HG03558 (cell line): ENCODE data around the gene CDH8.

Experiments used
- ATAC-seq: cut with Tn5 transposase; IDR thresholded peaks from one replicate; pipeline ENCODE4 v1.9.1; 2021; ENCODE audit warnings: moderate number of reproducible peaks; ENCODE audit not compliant: unreplicated experiment; ENCODE audit errors: extremely low read depth

Gene CDH8, protein sequence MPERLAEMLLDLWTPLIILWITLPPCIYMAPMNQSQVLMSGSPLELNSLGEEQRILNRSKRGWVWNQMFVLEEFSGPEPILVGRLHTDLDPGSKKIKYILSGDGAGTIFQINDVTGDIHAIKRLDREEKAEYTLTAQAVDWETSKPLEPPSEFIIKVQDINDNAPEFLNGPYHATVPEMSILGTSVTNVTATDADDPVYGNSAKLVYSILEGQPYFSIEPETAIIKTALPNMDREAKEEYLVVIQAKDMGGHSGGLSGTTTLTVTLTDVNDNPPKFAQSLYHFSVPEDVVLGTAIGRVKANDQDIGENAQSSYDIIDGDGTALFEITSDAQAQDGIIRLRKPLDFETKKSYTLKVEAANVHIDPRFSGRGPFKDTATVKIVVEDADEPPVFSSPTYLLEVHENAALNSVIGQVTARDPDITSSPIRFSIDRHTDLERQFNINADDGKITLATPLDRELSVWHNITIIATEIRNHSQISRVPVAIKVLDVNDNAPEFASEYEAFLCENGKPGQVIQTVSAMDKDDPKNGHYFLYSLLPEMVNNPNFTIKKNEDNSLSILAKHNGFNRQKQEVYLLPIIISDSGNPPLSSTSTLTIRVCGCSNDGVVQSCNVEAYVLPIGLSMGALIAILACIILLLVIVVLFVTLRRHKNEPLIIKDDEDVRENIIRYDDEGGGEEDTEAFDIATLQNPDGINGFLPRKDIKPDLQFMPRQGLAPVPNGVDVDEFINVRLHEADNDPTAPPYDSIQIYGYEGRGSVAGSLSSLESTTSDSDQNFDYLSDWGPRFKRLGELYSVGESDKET

DNA sequence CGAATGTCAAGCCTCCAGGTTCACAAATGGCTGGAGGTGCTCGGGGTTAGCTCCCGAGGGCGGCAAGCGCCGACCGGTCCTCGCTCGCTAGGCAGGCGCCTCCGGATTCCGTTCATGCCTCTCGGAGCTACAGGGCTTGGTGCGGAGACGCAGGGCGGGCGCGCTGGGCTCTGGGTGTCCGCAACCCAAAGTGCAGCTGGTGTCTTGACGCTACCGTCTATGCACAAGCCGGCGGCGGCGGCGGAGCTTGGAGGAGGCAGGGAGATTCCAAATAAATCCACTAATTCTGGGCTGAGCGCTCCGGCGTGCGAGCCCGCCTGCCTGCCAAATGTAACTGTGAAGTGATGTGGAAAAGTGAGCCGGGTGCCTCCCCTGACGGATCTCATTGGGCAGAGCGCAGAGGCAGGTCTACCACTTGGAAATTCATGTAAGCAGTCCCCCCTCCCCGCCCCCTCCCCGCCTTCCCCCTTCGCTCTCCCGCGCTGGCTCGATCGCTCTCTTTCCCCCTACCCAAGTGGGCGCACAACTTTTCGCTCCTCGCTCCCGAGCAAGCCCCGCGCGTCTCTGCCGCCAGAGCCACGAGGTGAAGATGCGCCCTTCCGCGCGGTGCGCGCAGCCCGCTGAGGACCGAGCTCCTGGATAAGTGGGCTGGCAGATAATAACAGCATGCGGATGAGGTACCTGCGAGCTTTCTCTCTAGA, at the start of gene CDH8:
Gene CDH8 (minus strand): TSS at position 338 of the 701 bp plus-strand sequence. CDS start 15,035 bp downstream, outside the sequence.
- ATAC-seq = no peak

DNA sequence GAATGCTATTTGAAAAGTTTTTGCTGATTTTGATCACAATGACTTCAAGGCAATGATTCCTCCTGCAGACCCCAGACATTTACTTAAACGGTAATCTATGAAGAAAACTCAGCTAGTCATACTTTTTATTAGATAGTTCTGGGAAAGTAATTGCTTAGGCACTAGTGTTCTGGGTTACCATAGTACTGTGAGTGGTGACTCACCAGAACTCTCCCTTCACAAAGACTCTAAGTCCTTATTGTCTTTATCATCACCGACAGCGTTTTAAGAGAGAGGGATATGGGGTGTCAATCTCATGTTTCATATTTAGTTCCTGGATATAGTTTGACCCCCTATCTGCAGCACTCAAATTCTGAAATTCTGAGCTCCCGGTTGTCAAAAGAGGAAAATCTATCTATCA, 43.0 kb upstream of the CDH8 start:
- no peak for ATAC-seq

DNA sequence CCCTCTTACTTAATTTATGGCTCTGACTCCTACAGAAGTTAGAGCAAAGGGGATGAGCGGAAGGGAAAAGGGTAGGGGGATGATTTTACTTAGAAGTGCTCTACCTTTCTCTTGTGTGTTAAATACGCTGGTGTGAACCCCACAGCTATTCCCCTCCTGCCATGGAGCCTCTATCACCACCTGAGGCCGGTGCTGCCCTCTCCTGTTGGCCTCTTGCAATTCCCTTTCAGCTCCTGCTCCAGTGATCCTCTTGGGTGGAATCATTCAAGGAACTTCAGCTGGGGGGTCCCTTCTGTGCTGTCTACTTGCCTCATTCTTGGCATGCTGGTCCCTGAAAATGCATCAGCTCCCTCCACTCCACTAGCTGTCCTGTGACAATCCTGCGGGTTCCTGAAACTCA, 41.8 kb upstream of the CDH8 start:
- ATAC-seq = no peak

DNA sequence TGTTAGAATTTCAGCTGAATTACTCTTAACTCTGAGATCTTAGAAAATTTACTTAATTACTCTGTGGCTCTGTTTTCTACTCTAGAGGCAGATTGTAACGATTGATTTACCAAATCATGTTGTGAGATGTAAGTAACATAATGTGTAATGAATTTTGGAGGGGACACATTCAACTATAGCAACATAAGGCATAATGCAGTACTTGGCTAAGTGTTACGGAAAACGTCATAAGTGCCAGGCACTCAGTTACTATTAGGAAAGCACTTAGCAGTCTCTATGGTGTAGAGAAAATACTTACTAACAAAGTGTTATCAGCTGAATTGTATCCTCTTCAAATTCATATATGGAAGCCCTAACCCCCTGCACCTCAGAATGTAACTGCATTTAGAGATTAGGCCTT, 40.6 kb upstream of the CDH8 start:
- no peak for ATAC-seq

DNA sequence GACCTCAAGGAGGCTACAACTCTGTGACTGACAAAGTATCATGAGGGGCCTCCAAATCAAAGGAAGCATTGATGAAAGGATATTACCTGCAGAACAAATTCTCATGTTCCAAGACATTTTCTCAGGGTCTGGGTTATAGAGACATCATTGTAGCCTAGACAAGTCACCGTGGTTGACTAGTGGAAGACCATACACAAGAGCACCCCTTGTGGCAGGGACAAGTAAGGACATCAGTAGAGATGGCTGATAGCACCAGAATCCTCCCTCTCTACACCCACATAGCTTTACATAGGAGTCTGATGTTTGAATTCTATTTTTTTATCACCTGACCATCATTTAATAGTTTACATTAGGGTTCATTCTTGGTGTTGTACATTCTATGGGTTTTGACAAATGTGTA, 32.5 kb upstream of the CDH8 start:
- no peak for ATAC-seq

DNA sequence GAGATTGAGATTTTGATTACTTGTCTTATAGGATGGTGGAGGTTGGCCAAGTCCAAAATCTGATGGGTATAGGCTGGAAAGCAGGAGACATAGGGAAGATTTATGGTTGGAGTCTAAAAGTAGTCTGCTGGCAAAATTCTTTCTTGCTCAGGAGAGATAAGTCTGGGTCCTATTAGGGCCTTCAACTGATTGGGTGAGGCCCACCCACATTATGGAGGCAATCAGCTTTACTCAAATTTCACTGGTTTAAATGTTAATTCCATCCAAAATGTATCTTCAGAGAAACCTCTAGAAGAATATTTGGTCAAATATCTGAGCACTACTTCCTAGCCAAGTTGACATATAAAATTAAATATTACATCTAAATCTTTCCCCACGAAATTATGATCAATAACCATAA, 31.7 kb upstream of the CDH8 start:
- no peak for ATAC-seq

DNA sequence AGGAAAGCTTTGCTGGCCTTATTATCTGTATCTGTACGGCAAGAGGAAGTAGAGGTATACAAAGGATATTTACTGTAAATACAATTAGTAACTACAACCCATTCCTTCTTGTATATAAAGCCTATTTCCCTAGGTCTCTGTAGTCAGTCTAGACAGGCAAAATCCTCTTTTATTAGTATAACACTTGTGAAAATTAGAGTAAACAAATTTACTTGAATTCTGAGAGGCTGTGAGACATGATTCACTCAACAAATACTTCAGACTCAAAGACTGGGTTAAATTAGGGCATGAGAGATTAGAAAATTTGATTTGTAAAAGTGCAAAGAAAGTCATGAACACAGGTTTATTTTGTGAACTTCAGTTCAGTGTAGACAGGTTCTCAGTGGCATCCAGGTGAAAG, 30.9 kb upstream of the CDH8 start:
- no peak for ATAC-seq

DNA sequence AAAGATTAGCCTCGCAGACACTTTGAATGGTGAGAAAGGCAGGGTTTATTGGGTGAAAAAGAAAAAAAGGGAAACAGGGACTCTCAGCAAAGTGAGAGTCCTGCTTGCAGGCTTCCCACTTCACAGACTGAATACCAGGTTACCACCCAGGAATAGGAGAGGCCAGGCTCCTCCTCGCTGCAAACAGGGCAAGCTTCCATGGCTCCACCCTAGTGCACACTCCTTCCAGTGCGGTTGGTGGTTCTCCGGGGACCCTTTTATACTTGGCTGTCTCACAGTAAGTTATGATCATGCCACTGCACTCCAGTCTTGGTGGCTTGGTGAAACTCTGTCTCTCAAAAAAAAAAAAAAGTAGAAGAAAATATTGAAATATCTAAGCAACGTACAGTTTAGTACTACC, 30.5 kb upstream of the CDH8 start:
- ATAC-seq = no peak

DNA sequence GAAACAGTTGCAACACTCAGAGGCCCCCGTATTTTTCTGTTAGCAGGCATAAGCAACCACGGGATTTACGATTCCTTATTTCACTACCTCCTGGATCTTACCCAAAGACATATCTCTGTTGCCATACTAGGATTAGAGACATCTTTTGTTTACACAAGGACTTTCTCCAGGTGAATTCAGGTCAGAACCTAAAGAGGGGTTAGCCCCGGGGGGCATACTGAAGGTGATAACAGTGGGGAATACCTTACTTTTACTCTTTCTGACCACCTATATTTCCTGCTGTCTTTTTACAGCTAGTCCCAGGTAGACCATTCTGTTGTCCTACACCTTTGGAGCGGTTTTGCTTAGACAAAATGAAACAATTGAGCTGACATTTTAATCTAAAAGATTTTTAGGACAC, 27.9 kb upstream of the CDH8 start:
- ATAC-seq = no peak

DNA sequence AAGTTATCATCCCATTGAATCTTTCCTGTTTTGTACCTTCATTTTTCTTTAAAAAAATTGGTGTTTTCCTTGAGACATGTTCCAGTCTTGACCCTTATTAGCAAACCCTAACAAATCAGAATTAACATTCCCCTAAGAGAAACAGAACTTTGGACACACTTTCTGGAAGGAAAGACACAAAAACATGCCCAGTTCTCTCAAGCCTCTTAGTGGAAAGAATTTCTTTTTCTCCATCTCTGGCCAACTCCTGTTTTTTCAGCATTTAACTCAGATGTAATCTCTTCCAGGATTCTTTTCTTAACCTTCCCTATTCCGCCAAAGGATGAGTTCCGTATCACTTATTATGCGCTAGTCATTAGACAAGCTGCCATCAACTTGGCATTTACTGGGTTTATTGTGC, 23.9 kb upstream of the CDH8 start:
- ATAC-seq = no peak

DNA sequence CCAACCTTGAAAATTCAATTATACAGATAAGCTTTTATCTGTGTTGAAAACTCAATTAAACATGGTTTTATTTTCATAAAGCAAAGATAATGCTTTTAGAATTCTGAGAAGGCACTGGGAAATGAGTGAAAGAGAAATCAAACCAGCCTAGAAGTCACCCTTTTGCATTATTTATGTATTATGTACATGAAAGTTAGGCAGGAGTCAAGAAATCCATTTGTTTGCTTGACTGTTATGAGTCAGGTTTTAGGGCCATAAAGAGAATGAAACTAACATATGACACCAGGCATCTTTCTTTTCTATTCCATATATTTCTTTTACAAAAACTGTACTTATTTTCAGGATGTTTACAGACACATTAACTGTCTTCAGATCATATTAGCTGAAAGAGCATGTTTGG, 23.3 kb upstream of the CDH8 start:
- no peak for ATAC-seq

DNA sequence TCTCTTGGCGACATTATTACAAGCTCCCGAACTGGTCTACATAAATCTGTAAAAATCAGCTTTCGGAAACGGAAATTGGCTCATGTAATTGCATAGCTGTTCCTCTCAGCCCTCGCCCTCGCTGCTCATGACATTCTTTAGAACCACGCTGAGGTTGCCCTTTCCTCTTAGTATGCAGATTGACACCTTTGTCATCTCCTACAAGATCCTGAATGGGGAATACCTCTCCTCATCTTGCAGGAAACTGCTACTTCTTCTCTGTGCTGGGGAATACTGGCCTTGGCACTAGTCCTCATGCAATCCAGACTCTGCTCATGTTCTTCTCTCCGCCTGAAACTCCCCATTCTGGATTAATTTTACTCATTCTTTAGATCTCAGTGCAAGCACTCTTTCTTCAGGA, 22.2 kb upstream of the CDH8 start:
- ATAC-seq = no peak

DNA sequence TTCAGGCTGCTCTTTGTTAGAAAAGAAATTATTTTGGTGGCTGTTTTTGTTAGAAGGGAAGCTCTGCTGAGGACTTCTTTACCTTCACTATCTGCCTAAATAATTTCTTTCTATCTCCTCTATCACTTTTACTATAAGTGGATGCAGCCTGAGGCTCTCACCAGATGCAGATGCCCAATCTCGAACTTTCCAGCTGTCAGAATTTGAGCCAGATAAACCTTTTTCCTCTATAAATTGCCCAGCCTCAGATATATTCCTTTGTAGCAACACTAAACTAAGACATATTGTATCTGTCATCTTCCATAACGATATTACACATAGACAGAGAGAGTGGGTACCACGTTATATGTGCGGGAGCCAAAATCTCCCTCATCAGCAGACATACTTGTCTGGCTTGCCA, 15.7 kb upstream of the CDH8 start:
- ATAC-seq = no peak

DNA sequence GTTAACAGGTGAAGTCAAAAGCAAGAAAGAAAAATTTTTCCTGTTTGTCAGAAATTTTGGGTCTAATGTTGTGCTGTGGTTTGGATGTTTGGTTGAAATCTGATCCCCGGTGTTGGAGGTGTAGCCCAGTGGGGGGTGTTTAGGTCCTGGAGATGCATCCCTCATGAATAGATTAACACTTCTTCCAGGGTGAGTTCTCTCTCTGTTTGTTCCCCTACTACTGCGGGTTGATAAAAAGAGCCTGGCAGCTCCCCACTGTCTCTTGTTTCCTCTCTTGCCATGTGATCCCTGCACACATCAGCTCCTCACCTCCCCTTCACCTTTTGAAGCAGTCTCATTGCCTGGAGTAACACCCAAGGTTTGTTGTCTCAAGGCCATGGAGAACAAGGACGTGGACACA, 14.6 kb upstream of the CDH8 start:
- no peak for ATAC-seq

DNA sequence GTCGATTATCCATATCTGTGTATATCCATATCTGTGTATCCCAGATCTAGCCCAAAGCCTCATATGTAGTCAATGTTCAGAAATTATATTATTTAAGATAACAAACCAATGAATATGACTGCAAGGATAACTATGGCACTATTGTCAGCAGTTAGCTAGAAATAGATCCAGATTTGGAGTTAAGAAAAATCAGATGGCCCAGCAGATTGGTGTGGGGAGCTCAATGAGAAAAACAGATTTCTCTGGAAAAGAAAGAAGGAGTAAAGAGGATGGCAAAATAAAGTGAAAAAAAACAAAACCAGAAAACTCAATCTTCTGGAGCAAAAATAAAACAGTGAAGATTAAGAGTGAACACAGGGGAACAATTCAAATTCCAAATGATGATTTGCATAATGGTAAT, 10.6 kb upstream of the CDH8 start:
- no peak for ATAC-seq

DNA sequence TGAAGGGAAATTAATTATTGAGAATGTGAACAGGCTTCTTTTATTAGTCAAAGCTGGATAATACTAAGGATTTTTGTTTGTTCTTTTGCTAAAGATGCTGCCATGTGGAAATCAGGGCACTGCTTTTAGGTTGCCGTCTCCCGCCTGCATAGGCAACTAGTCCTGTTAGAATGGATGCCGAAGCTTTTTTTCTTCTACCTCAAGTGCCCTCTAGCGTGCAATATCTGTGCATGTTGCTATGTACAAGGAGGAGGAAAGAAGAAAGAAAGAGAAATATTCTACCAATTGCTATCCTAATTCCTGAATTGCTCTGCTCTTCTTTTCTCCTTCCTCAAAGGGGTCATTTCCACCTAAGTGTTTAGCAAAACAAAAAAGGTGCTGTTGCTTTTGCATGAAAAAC, 5.2 kb upstream of the CDH8 start:
- no peak for ATAC-seq

DNA sequence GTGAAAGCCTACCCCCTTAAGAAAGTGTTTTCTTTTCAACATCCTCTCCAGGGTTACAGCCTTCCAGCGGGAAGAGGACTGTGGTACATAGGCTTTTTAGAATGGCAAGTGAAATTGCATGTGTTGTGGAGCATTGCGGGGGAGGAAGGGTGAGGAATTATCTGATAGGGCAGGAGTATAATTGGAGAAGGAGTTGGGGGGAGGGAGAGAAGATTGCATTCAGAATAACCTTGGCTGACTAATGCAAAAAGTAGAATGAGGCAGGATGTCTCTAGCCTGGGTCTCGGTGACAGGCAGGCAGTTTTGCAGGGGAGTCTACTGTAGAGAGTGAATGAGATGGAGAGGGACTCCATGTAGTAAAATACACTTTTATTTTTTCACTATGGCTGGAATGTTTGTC, 2.4 kb upstream of the CDH8 start:
- ATAC-seq = no peak

DNA sequence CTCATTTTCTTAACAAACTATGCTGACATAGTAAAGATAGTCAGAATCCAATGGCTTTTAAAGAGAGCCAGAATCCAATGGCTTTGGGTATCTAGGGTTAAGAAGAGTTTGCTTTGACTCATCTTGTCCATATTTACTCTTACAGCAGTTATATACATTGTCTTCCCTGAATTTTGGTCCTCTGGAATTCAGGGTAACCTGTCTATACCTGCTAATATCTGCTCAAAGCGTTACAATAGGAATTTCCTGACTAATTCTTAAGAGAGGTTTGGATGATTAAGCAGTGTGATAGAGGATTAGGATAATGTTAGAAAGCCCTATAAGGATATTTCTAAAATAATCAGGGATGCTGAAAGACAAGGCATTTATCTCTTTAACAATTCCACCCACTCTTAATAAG, 2.0 kb upstream of the CDH8 start:
- no peak for ATAC-seq

DNA sequence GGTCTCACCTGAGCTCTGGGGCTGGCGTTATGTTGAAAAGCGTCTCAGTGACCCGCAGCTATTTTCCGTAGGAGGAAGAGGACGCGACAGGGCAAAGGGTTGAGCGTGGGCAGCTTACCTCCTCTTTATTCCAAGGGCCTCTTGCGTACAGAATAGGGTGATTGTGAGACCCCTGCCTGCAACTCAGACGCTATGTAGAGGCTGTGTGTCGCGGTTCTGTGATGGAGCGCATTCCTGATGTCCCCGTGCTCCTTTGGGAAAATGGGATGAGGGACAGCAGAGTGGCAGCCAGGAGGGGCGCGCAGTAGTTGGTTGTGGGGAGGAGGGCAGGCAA, 531 bp upstream of the CDH8 start:
- ATAC-seq = no peak

DNA sequence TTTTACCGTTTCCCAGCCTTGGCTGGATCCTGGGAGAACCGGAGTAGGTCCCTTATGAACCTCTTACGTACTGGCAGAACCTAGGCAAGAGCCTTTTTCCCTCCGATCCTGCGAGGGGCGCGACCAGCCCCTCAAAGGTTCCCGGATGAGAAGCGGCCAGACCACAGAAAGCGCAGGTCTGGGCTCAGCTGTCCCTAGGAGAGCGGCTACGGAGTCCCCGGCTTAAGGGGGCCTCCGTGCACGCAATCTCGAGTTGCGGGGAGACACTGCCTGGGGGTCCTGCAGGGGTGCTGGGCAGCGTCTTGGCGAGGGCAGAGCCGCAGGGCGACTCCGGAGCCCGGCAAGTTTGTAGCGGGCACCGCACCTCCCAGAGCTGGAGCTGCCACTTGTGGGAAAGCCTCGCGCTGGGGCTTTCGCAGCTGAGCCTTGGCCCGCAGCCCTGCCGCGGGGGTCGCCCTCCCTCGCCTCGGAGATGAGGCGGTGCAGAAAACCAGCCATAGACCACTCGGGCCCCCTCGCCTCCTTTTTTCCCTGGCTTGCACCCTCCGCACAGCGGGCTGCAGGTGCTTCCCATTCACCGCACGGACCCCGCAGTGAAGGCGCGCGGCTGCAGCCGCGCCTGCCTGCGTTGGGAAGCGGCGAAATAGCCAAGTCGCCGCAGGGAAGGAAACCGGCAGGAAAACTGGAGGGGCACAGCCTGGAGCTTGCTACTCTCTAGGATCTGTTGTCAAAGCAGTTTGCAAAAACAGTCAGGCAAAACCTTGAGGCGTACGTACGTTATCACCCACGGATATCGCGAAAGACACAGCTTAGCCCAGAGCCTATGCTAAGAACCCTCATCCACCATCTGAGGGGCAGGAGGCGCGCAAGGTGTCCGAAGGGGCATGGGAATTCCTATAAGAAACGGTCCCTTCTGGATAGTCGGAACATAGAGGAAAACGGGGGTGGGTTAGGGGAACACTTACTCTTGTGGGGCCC, 834 bp downstream of the CDH8 start:
- ATAC-seq = no peak
